ENCODE data around the gene LEF1. TPM values are rescaled to one million over a fixed set of nuclear protein-coding genes. Genes with fewer than 3 reads are reported as not detected.

LEF1 gene
- total RNA-seq, 1 donor from 2014 or later = 19.4 TPM

DNA sequence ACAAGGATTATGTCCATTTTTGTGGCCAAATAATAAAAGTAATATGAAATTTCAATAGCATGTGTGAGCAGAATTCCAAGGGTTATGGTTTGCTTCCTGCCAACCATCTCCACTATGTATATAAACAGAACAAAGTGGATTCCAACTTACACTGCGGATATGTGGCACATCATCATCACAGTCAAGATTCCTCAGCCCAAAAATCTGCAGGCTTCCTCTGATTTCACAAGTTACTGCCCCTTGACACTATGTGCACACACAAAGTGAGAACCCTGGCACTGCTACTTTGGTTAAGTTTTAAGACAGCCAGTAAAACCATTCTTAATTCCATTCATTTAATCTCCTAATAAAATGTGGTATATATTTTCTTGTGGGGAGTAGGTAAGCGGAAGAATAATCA is 76.4 kb downstream of the LEF1 start:
- DNase-seq (ENCODE audit: low spot score) = no peak
- Histone ChIP-seq H3F3A (ENCODE audit: low read depth) (no peaks in the 10 kb centered on the region), H4K20me1 (ENCODE audit: low read depth) (no peaks in the 10 kb centered on the region), H3K4me3 (no peak overlapping the region), H3K9me3 (ENCODE audit: low read depth) (no peaks in the 10 kb centered on the region), H3K27me3 (no peaks in the 10 kb centered on the region), H3K4me2 (no peak overlapping the region), H3K36me3 (no peaks in the 10 kb centered on the region), H2AFZ (replicated peaks) (no peak overlapping the region), H3K79me2 (ENCODE audit: low read depth) (no peaks in the 10 kb centered on the region), H3K4me1 (no peaks in the 10 kb centered on the region), H3K9ac (no peak overlapping the region), H3K27ac (no peak overlapping the region)
- Mint-ChIP-seq H3K4me3 (no peak overlapping the region), H3K4me1 (peaks cover 10% of the 10 kb centered on the region), H3K9me3 (no peaks in the 10 kb centered on the region), H3K27me3 (ENCODE audit: insufficient read depth, low read depth) (no peaks in the 10 kb centered on the region), H3K36me3 (peaks cover 23% of the 10 kb centered on the region), H3K27ac (no peak overlapping the region)
- TF ChIP-seq EZH2phosphoT487 (IDR thresholded peaks at IDR 0.05) (no peak), EZH2 (IDR thresholded peaks at IDR 0.05) (no peak)
- TF ChIP-seq, protein P1, sequence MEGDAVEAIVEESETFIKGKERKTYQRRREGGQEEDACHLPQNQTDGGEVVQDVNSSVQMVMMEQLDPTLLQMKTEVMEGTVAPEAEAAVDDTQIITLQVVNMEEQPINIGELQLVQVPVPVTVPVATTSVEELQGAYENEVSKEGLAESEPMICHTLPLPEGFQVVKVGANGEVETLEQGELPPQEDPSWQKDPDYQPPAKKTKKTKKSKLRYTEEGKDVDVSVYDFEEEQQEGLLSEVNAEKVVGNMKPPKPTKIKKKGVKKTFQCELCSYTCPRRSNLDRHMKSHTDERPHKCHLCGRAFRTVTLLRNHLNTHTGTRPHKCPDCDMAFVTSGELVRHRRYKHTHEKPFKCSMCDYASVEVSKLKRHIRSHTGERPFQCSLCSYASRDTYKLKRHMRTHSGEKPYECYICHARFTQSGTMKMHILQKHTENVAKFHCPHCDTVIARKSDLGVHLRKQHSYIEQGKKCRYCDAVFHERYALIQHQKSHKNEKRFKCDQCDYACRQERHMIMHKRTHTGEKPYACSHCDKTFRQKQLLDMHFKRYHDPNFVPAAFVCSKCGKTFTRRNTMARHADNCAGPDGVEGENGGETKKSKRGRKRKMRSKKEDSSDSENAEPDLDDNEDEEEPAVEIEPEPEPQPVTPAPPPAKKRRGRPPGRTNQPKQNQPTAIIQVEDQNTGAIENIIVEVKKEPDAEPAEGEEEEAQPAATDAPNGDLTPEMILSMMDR (IDR thresholded peaks at IDR 0.05) = no peak

DNA sequence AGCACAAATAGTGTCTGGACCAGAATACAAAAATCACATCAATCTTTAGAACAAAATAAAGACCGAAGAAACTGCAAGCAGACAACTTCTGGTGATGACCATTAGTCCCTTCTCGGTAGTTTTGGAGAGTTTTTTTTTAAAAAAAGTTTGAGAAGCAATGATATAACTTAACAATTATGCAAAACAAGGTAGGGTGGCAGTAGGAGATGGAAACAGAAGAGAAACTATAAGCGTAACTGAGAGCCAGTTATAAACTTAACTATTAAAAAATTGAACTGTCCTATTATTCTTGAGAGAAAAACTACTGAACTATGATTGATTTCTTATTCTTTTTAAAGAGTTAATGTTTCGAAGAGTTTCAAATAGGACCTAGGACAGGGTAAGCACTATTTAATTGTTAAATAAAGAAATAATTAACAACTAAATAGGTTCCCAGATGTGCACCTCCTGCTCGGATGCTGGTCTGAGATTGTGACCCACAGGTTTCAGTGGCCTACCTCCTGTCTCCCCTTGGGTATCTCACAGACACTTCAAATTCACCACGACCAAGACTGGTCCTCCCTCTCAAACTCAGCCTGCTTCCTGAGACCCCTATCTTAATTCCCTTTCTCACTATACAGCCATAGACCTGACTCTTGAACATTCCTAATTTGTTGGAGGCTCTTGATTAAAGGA is 81.3 kb downstream of the LEF1 start:
- H3K4me3 ChIP-seq = no peak overlapping the region
- no peaks in the 10 kb centered on the region for H3K36me3 ChIP-seq
- H3K4me1 ChIP-seq = no peaks in the 10 kb centered on the region
- H3K4me3 Mint-ChIP-seq = no peak overlapping the region
- H4K20me1 ChIP-seq (ENCODE audit: low read depth) = no peaks in the 10 kb centered on the region
- H3K36me3 Mint-ChIP-seq = peaks cover 37% of the 10 kb centered on the region
- H3K4me1 Mint-ChIP-seq = no peaks in the 10 kb centered on the region
- H3K9me3 ChIP-seq (ENCODE audit: low read depth) = no peaks in the 10 kb centered on the region
- no peak overlapping the region for H3K9ac ChIP-seq
- no peak overlapping the region for H3K4me2 ChIP-seq
- H3K27ac Mint-ChIP-seq = no peak overlapping the region
- no peaks in the 10 kb centered on the region for H3K27me3 ChIP-seq
- no peak overlapping the region for H3K27ac ChIP-seq
- TF ChIP-seq, protein P1 (IDR thresholded peaks at IDR 0.05) = no peak
- TF ChIP-seq EZH2phosphoT487 (IDR thresholded peaks at IDR 0.05) = no peak
- H3K9me3 Mint-ChIP-seq = no peaks in the 10 kb centered on the region
- H3K27me3 Mint-ChIP-seq (ENCODE audit: insufficient read depth, low read depth) = no peaks in the 10 kb centered on the region
- H2AFZ ChIP-seq (replicated peaks) = no peak overlapping the region
- DNase-seq (ENCODE audit: low spot score) = no peak
- H3K79me2 ChIP-seq (ENCODE audit: low read depth) = no peaks in the 10 kb centered on the region
- no peaks in the 10 kb centered on the region for H3F3A ChIP-seq (ENCODE audit: low read depth)

DNA sequence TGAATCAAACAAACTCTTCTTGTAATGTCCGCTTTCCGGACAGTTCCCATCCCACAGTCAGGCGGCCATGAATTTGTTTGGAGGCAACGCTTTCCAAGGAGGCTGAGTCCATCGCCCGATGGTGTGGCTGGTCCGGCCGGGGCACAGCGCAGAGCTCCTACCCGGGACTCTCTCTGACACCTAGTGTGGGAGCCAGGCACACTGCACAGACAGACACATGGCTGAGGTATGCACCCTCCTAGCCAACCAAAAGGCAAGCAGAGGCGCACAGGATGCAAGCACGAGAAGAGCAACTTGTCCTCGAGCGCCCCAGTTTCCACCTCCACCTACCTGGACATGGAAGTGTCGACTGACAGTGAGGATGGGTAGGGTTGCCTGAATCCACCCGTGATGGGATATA is 87.5 kb downstream of the LEF1 start:
- TF ChIP-seq, protein P1 (IDR thresholded peaks at IDR 0.05) = no peak
- TF ChIP-seq EZH2 (IDR thresholded peaks at IDR 0.05) (no peak), EZH2phosphoT487 (IDR thresholded peaks at IDR 0.05) (no peak)
- no peaks in the 10 kb centered on the region for H3K9me3 ChIP-seq (ENCODE audit: low read depth)
- DNase-seq (ENCODE audit: low spot score) = no peak
- H3K4me2 ChIP-seq = no peak overlapping the region
- no peaks in the 10 kb centered on the region for H3K79me2 ChIP-seq (ENCODE audit: low read depth)
- no peak overlapping the region for H2AFZ ChIP-seq (replicated peaks)
- no peak overlapping the region for H3K4me3 ChIP-seq
- H3K27me3 Mint-ChIP-seq (ENCODE audit: insufficient read depth, low read depth) = no peaks in the 10 kb centered on the region
- H3K9me3 Mint-ChIP-seq = no peaks in the 10 kb centered on the region
- H3K27ac ChIP-seq = no peak overlapping the region
- no peaks in the 10 kb centered on the region for H3K4me1 ChIP-seq
- no peaks in the 10 kb centered on the region for H3F3A ChIP-seq (ENCODE audit: low read depth)
- no peaks in the 10 kb centered on the region for H3K4me1 Mint-ChIP-seq
- no peaks in the 10 kb centered on the region for H4K20me1 ChIP-seq (ENCODE audit: low read depth)
- no peak overlapping the region for H3K4me3 Mint-ChIP-seq
- no peaks in the 10 kb centered on the region for H3K27me3 ChIP-seq
- peaks cover 45% of the 10 kb centered on the region for H3K36me3 Mint-ChIP-seq
- H3K27ac Mint-ChIP-seq = no peak overlapping the region
- H3K36me3 ChIP-seq = no peaks in the 10 kb centered on the region
- no peak overlapping the region for H3K9ac ChIP-seq

Data from neural progenitor cell (in vitro differentiated cells).